ENCODE data around the gene PATE3.

- TF ChIP-seq CTCF (IDR thresholded peaks at IDR 0.05; ENCODE audit: poor library complexity, severe bottlenecking) (no peak), POLR2AphosphoS5 (IDR thresholded peaks at IDR 0.05) (no peak), MXI1 (conservative IDR thresholded peaks at IDR 0.05; ENCODE audit: poor library complexity, severe bottlenecking) (no peak), RAD21 (conservative IDR thresholded peaks at IDR 0.05) (no peak), EZH2 (IDR thresholded peaks at IDR 0.05; ENCODE audit: borderline replicate concordance, insufficient read depth, low read length, poor library complexity, severe bottlenecking) (no peak), REST (IDR thresholded peaks at IDR 0.05; ENCODE audit: borderline replicate concordance) (no peak), TAF1 (IDR thresholded peaks at IDR 0.05; ENCODE audit: low read depth) (no peak), EP300 (conservative IDR thresholded peaks at IDR 0.05; ENCODE audit: poor library complexity, severe bottlenecking) (no peak), SMC3 (conservative IDR thresholded peaks at IDR 0.05; ENCODE audit: poor library complexity) (no peak)
These were observed 15.0 kb upstream of the PATE3 start for GRCh38 chr11:125772834-125773505.

Measured in neural cell (in vitro differentiated cells).